NCI-H774 (cell line): ENCODE measurements around the gene EXOSC10.
A peak's percentile ranks its signal among the peaks of the same experiment; 100 is the strongest.
"Not testable (repeated sequence)": the region's sequence is repeated elsewhere in the genome, so short reads cannot be mapped to it uniquely, and the experiment has no call there.

Source experiments
- DNase-seq: peaks from one replicate; lab custom pipeline; 2025; lab: John Stamatoyannopoulos, UW

EXOSC10 gene

DNA sequence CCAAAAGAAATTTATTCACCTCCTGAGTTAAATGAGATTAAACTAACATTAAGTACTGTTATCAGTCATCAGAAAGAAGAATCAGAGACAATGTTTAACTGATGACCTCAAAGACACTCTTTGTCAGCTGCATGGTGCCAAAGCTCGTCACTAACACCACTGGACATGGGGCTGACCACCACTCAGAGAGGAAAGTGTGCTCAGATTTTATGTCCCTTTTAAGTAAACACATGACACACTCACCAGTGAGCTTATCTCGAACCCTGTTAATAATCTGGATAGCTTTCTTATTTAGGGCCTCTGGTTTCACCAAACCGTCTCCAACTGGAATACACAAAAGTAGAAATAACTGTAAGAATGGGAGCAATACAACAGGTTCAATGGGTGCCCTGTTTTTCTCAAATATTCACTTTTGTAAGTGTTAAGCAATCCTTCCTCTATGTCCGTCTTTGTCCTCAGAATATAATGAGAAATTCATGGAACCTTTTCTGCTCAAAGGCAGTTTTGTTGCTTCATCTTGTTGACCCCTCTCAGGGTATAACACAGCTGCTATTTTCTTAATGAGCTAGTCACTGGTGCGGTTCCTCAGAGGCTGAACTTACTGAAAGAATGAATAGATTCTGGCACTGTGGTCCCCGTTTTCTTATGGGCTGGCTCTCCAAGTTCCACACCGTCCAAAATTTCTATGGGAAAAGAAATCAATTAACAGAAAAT lies 9.5 kb upstream of the EXOSC10 start:
- DNase-seq, result no peak

DNA sequence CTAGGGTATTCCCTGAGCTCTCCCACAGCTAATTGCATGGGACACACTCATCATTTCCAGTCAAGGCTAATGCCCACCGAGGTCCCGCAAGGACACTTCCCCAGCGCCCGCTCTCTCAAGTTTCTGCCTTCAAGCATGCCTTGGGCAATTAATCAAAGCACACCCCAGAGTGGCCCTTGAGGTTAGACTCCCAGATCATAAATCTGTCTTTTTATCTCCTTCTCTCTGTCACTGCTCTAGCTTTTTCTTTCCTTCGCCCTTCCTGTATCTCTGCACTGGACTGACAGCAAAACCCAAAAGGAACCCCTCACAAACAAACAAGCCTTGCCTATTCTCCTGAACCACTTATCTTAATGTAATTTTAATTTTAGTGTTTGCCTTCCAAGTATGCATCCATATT lies 7.9 kb upstream of the EXOSC10 start:
- DNase-seq, result no peak

GRCh38 chr1:11105586-11105985 lies 5.9 kb upstream of the EXOSC10 start:
- no peak for DNase-seq

DNA sequence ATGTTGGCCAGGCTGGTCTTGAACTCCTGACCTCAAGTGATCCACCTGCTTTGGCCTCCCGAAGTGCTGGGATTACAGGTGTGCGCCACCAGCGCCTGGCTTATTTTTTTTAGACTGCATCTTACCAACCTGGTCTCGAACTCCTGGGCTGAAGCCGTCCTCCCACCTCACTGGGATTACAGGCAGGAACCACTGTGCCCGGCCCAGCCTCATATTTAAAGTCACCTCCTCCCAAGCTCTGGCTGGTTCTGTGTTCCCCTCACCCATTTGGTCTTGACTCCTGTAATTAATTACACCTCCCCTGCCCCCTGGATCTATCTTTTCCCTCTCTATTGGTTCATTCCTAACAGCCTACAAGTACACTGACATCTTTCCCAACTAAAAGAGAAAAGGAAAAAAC lies 1.7 kb upstream of the EXOSC10 start:
- DNase-seq, result no peak

DNA sequence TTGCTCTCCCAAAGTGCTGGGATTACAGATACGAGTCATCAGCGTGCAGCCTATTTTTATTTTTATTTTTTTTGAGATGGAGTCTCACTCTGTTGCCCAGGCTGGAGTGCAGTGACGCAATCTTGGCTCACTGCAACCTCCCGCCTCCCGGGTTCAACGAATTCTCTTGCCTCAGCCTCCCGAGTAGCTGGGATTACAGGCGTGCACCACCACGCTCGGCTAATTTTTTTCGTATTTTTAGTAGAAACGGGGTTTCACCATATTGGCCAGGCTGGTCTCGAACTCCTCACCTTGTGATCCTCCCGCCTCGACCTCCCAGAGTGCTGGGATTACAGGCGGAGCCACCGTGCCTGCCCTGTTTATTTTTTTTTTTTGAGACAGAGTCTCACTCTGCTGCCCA lies 1.1 kb upstream of the EXOSC10 start:
- not testable (repeated sequence) for DNase-seq

- DNase-seq, result no peak
Observed at GRCh38 chr1:11100149-11100493, 452 bp upstream of the EXOSC10 start.

DNA sequence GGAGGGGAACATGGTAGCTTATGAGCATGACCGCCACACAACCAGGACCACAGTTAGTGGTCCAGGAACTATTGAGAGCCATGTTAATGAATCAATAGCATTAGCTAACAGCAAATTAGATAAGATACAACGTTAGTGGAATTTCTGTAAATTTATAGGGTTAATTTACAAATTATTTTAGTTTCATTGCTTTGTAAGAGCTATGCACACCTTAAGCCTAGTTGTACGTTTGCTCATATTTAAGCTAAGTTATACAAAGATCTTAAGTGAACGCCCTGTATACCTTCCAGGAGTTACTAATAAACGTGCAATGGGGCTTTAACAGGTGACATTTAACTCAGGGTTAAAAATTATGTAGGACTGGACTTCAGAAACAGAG lies 749 bp downstream of the EXOSC10 start:
- DNase-seq, result no peak

GRCh38 chr1:11083784-11084183 lies 15.9 kb downstream of the EXOSC10 start:
- not testable (repeated sequence) for DNase-seq

DNA sequence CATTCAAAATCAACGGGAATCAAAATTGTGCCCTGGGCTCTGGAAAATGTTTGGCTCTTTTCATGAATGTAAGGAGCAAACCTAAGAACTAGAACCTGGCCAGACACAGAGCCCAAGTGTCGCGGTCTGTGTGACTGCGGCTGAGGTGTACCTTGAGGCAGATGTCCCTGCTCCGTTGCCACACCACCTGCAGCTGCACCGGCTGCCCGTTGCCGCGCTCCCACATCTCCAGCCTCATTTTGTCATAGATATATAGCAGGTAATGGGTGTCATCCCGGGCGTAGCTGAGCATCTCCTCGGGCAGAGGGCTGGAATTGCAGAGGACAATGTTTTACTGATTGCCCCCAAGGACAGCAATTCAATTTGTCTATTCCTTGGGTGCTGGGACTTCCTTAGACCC lies 18.7 kb downstream of the EXOSC10 start:
- no peak for DNase-seq

GRCh38 chr1:11078631-11079030 lies 21.0 kb downstream of the EXOSC10 start:
- DNase-seq, result no peak

DNA sequence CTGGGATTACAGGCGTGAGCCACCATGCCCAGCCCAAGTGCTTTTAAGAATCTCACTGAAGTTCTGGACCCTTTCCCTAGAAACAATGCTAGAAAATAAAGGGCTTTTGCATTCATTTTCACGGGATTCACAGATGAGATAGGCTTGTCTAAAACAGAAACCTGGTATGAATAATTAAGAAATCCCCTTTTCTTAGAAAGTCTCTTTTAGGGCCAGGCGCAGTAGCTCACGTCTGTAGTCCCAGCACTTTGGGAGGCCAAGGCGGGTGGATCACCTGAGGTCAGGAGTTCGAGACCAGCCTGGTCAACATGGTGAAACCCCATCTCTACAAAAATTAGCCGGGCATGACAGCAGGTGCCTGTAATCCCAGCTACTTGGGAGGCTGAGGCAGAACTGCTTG lies 26.3 kb downstream of the EXOSC10 start:
- DNase-seq, result not testable (repeated sequence)

DNA sequence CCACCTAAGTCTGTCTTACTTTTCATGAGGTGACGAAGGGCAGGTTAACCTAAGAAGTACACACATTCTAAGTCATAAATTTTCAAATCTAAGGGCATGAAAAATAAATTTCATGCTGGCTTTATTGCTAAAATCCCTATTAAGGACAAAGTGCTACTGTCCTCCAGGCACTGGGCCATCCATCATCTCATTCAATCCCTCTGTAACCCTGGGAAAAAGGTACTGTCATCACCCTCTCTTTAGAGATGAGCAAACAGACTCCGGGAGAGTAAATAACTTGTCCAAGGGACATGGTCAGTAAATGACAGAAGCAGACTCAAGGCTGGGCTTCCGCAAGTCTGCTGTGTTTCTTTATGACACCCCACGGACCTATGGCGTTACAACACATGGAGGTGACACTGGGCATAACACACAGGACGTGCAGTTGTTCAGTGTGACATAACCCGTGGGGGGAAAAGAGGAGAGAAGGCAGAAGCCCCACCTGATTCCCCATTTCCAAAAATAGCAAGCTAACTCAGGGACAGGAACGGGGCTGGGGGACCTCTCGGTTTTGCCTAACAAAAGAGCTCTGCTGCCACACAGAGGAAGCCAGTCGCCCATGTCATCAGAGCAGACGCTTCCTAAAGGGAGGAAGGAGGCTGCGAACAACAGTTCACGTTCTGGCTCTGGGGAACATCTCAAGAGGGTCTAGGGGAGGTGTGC lies 27.3 kb downstream of the EXOSC10 start:
- DNase-seq, result peak; percentile 18

DNA sequence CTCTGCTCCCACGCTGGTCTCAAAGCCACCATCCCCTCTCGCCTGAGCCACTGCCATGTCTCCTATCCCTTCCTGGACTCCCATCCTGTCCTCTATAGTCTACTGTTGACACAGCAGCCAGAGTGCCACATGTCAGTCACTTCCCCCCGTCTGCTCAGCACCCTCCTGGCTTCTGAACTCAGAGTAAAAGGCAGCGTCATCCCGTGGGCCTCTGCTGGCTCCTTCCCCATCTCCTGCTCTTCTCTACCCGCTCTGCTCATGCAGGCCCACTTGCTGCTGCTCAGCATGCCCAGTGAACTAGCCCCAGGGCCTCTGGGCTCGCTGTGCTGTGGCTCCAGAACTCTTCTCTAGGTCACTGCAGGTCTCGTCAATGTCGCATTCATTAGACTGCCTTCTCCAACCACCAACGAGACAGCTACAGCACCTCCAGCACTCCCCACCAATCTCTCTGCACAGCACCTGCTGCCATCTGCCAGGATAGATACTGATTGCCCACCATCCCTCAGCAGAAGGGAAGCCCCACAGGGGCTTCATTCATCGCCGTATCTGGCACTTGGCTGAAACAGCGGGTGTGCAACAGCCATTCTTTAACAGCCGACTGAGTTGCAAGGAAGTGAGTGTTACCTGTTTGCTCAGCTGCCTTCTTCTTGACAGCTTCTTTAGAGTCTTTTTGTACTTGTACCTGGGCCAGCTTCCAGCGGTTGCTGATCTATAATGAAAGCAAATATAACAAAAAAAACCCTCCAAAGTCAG lies 28.0 kb downstream of the EXOSC10 start:
- DNase-seq, result peak; percentile 18

DNA sequence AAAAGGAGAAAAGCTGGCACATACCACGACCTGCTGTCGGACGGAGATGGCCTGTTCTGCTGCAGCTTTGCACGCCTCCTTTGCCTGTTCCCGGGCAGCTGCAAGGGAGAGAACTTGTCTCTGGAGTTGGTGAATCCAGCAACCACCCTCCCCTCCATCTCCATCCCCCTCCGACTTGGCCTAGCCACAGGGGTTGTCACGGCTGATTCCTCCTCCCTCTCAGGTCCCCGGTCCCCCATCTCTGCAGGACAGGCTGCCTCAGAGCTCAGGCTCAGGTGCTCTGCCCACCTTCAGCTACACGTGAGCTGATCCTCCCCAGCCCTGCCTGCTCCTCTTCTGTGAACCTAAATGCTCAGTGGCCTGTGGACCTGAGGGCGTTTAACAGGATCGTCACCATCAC lies 28.8 kb downstream of the EXOSC10 start:
- no peak for DNase-seq

DNA sequence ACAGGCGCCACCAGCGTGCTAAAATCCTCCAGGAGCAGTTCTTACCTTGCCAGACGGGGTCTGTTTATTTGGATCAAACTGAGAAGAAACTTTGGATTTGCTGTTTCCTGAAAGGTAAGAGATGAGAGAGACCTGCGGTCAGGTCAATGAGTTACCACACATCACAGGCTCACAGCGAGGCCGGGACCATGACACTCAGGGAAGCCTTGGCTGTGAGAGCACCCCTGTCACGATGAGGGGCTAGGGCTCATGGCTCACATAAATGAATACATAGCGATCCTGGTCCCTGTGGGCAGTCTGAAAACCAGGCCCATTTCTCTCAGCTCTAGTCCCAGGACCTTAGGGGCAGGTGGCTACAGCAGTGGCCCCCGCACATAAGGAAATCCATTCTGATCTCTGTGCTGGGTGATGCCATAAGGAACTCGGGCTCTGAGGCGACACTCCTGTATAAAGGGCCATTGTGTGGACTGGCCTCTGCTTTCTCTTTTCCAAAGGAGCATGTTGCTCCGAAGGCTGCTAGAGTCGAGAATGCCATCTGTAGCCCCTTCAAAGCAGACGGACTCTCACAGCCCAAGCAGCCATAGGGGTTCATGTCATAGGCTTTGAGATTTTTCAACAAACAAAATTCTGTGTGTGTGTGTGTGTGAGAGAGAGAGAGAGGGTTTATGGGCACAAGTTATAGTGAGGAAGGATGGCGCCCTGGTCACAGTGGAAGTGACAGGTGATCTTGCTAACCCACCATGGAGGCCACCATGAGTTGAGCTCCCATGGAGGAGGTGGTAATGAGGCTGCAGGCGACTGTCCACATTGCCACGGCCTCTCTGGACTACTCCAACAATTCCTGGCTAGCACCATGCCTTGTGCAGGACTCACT lies 30.8 kb downstream of the EXOSC10 start:
- no peak for DNase-seq

GRCh38 chr1:11067716-11068599 lies 31.7 kb downstream of the EXOSC10 start:
- DNase-seq, result no peak

DNA sequence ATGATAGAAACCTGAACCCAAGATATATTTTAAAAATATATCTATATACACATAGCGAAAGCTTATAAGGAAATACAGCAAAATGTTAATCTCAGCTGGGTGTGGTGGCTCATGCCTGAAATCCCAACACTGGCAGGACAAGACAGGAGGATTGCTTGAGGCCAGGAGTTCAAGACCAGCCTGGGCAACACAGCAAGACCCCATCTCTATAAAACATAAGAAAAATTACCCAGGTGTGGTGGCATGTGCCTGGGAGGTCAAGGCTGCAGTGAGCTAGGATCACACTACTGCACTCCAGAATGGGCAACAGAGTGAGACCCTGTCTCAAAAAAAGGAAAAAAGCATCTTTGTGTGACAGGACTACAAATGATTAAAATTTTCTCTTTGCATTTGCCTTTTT lies 33.9 kb downstream of the EXOSC10 start:
- no peak for DNase-seq

DNA sequence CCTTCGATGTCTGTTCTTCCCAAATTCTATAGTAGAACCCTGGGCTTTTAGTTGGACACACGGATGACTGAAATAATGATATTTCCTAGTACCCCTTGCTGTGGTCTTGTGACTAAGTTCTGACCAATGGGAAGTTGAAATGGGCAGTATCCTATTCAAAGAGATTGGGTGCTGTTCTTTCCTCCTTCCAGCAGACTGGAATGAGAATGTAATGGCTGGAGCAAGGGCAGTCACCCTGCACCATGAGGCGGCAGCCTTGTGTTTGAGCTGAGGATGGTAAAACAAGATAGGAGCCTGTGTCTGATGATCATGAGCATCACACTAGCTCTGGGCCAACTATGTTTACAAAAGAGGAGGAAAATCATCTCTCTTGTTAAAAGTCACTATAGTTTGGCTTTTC lies 34.7 kb downstream of the EXOSC10 start:
- no peak for DNase-seq

DNA sequence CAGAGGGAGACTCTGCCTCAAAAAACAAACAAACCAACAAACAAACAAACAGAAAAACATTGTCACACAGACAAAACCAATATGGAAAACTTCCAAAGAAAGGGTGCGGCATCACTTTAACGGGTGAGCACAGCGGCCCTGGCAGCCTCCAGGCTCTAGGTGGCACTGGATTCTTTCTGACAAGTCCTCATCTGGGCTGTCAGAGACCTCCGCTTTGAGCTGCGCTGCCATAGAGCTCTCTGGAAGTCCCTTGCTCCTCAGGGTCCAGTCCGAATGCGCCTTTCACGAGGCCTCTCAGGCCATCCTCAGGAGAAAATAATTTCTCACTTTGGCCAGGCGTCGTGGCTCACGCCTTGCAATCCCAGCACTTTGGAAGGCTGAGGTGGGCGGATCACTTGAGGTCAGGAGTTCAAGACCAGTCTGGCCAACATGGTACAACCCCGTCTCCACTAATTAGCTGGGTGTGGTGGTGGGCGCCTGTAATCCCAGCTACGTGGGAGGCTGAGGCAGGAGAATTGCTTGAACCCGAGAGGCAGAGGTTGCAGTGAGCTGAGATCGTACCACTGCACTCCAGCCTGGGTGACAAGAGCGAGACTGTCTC lies 35.6 kb downstream of the EXOSC10 start:
- not testable (repeated sequence) for DNase-seq

GRCh38 chr1:11062965-11063401 lies 36.7 kb downstream of the EXOSC10 start:
- DNase-seq, result no peak
